Measurements from ENCODE around the gene PGBD5.

DNA sequence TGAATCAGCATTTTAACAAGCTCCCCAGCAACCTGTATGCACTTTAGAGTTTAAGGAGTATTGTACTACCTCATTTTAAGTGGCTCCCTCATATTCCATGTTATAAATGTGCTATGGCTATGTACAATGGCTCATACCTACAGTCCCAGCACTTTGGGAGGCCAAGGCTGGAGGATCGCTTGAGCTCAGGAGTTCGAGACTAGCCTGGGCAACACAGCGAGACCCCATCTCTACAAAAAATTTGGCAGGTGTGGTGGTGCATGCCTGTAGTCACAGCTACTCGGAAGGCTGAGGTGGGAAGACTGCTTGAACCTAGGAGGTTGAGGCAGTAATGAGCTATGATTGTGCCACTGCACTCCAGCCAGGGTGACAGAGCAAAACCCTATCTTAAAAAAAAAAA is 40.2 kb downstream of the PGBD5 start:
- TF ChIP-seq POLR2A (IDR thresholded peaks at IDR 0.05) (no peak), POLR2AphosphoS5 (IDR thresholded peaks at IDR 0.05) (no peak)
- TF ChIP-seq, protein P1, sequence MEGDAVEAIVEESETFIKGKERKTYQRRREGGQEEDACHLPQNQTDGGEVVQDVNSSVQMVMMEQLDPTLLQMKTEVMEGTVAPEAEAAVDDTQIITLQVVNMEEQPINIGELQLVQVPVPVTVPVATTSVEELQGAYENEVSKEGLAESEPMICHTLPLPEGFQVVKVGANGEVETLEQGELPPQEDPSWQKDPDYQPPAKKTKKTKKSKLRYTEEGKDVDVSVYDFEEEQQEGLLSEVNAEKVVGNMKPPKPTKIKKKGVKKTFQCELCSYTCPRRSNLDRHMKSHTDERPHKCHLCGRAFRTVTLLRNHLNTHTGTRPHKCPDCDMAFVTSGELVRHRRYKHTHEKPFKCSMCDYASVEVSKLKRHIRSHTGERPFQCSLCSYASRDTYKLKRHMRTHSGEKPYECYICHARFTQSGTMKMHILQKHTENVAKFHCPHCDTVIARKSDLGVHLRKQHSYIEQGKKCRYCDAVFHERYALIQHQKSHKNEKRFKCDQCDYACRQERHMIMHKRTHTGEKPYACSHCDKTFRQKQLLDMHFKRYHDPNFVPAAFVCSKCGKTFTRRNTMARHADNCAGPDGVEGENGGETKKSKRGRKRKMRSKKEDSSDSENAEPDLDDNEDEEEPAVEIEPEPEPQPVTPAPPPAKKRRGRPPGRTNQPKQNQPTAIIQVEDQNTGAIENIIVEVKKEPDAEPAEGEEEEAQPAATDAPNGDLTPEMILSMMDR (IDR thresholded peaks at IDR 0.05) = no peak

Measured in transverse colon (tissue), 4 donors.